Astrocyte (in vitro differentiated cells and primary cell): ENCODE data around the gene ARNT2.

Experiments
- CTCF ChIP-seq: IDR thresholded peaks from 2 replicates; pipeline ENCODE4 v1.5.1; 2011; ENCODE audit warnings: low read depth, mild to moderate bottlenecking, inconsistent platforms, low read length, moderate library complexity; ENCODE audit not compliant: insufficient read depth
- EZH2 ChIP-seq: IDR thresholded peaks from 2 replicates; pipeline ENCODE4 v1.6.1; 2012; ENCODE audit warnings: mild to moderate bottlenecking, low read length, inconsistent platforms; ENCODE audit not compliant: insufficient read depth

GRCh38 chr15:80561500-80561899 lies 157.3 kb downstream of the ARNT2 start:
- TF ChIP-seq CTCF (no peak), EZH2 (no peak)
